Retina (tissue), 1 donor: Measurements from ENCODE around the gene IQCK.
A peak's percentile ranks its signal among the peaks of the same experiment; 100 is the strongest.

Source experiments
- DNase-seq: peaks from one replicate; pipeline ENCODE4 v3.0.0-alpha.2; 2016

Gene IQCK

GRCh38 chr16:19890901-19891300 lies 172.8 kb downstream of the IQCK start:
- DNase-seq = no peak

- no peak for DNase-seq
These were observed 174.8 kb downstream of the IQCK start for GRCh38 chr16:19892902-19893301.

GRCh38 chr16:19894586-19894985 lies 176.5 kb downstream of the IQCK start:
- DNase-seq = no peak

- DNase-seq = no peak
These were observed 178.9 kb downstream of the IQCK start for GRCh38 chr16:19896951-19897350.

- no peak for DNase-seq
These were observed 180.1 kb downstream of the IQCK start for GRCh38 chr16:19898166-19898565.

GRCh38 chr16:19898924-19899604 lies 181.0 kb downstream of the IQCK start:
- peak; percentile 76 for DNase-seq

GRCh38 chr16:19899605-19899955 lies 181.5 kb downstream of the IQCK start:
- DNase-seq = no peak

GRCh38 chr16:19901164-19901563 lies 183.1 kb downstream of the IQCK start:
- no peak for DNase-seq

- DNase-seq = peak; percentile 88
These were observed 189.3 kb downstream of the IQCK start for GRCh38 chr16:19907161-19907992.
